GM19438 (cell line): ENCODE measurements around the gene ZP2.
A peak's percentile ranks its signal among the peaks of the same experiment; 100 is the strongest.
"Not testable (repeated sequence)": the region's sequence is repeated elsewhere in the genome, so short reads cannot be mapped to it uniquely, and the experiment has no call there.

ENCODE experiments used
- ATAC-seq: cut with Tn5 transposase; IDR thresholded peaks from one replicate; pipeline ENCODE4 v1.9.1; 2021; ENCODE audit warnings: low read depth; ENCODE audit not compliant: unreplicated experiment

The ZP2 gene

GRCh38 chr16:21179126-21179982, 32.0 kb downstream of the ZP2 start:
- no peak for ATAC-seq

- no peak for ATAC-seq
Measured at GRCh38 chr16:21175397-21175796, 36.0 kb downstream of the ZP2 start.

GRCh38 chr16:21172650-21173049, 38.7 kb downstream of the ZP2 start:
- ATAC-seq: no peak

GRCh38 chr16:21170116-21170515, 41.3 kb downstream of the ZP2 start:
- not testable (repeated sequence) for ATAC-seq

- ATAC-seq: no peak
Measured at GRCh38 chr16:21169249-21169981, 42.0 kb downstream of the ZP2 start.

- no peak for ATAC-seq
Measured at GRCh38 chr16:21167929-21168602, 43.3 kb downstream of the ZP2 start.

- ATAC-seq: no peak
Measured at GRCh38 chr16:21167360-21167759, 44.0 kb downstream of the ZP2 start.

GRCh38 chr16:21166561-21166961, 44.8 kb downstream of the ZP2 start:
- no peak for ATAC-seq

GRCh38 chr16:21164521-21165168, 46.7 kb downstream of the ZP2 start:
- ATAC-seq: no peak

GRCh38 chr16:21163576-21163975, 47.8 kb downstream of the ZP2 start:
- ATAC-seq: no peak

GRCh38 chr16:21162661-21163151, 48.7 kb downstream of the ZP2 start:
- ATAC-seq: no peak

- no peak for ATAC-seq
Measured at GRCh38 chr16:21161211-21161610, 50.2 kb downstream of the ZP2 start.

GRCh38 chr16:21160276-21160675, 51.1 kb downstream of the ZP2 start:
- no peak for ATAC-seq

- ATAC-seq: no peak
Measured at GRCh38 chr16:21159281-21159951, 52.0 kb downstream of the ZP2 start.

- peak; percentile 70 for ATAC-seq
Measured at GRCh38 chr16:21158208-21159110, 52.9 kb downstream of the ZP2 start, which contains the start of gene LDAF1. Gene LDAF1 (plus strand): TSS chr16:21158674. CDS start chr16:21161183, 2,509 bp downstream.

GRCh38 chr16:21157632-21158031, 53.7 kb downstream of the ZP2 start:
- ATAC-seq: no peak

GRCh38 chr16:21156767-21157467, 54.5 kb downstream of the ZP2 start:
- no peak for ATAC-seq

GRCh38 chr16:21156011-21156410, 55.4 kb downstream of the ZP2 start:
- ATAC-seq: not testable (repeated sequence)
